PC-3 (cell line): ENCODE data around the gene CEACAM4. TPM values are rescaled to one million over a fixed set of nuclear protein-coding genes. Genes with fewer than 3 reads are reported as not detected.
A peak's percentile ranks its signal among the peaks of the same experiment; 100 is the strongest.

Source experiments
- ATAC-seq: fragments of 200-7000 bp; cut with Tn5 transposase; 2 replicates; pipeline ENCODE4 v1.9.1; 2020; ENCODE audit warnings: mild to moderate bottlenecking, moderate library complexity
- BruUV-seq: library from RNA; stranded (reverse); fragments of 400-500 nt; replicated peaks from 2 replicates; lab custom pipeline; 2021; lab: Mats Ljungman, UMichigan
- CTCF ChIA-PET: fragments of 300-600 bp; sonication (Branson Sonifier 250); formaldehyde crosslinking; loops from one replicate; lab custom pipeline; 2022; ENCODE audit warnings: antibody characterized with exemption; lab: Charles Lee
- POLR2A ChIA-PET: fragments of 300-600 bp; sonication (Branson Sonifier 250); formaldehyde crosslinking; loops from one replicate; lab custom pipeline; 2022; ENCODE audit warnings: antibody characterized with exemption; ENCODE audit not compliant: unreplicated experiment; lab: Charles Lee
- DNase-seq: peaks from one replicate; pipeline ENCODE4 v3.0.0-alpha.2; 2015
- H2AFZ ChIP-seq: fragments of 300-600 bp; sonication (generic); 2 replicates; pipeline ENCODE4 v1.6.0; 2016; ENCODE audit warnings: antibody characterized with exemption, low read length
- H3F3A ChIP-seq: fragments of 300-600 bp; sonication (generic); one replicate; pipeline ENCODE4 v1.6.0; 2017; ENCODE audit warnings: antibody characterized with exemption, low read length, control low read depth, mild to moderate bottlenecking; ENCODE audit not compliant: unreplicated experiment
- H3K27ac ChIP-seq: fragments of 300-600 bp; sonication (generic); 2 replicates; pipeline ENCODE4 v1.5.1; 2016; ENCODE audit warnings: mild to moderate bottlenecking, low read length
- H3K27me3 ChIP-seq: fragments of 300-600 bp; sonication (generic); 2 replicates; pipeline ENCODE4 v1.6.1; 2016; ENCODE audit warnings: low read length, mixed read lengths
- H3K36me3 ChIP-seq: fragments of 300-600 bp; sonication (generic); 2 replicates; pipeline ENCODE4 v1.6.1; 2016; ENCODE audit warnings: low read depth, mixed run types, low read length, mixed read lengths
- H3K4me1 ChIP-seq: fragments of 300-600 bp; sonication (generic); 2 replicates; pipeline ENCODE4 v1.5.1; 2016; ENCODE audit warnings: low read length; ENCODE audit not compliant: insufficient read depth
- H3K4me2 ChIP-seq: fragments of 300-600 bp; sonication (generic); 2 replicates; pipeline ENCODE4 v1.6.0; 2016; ENCODE audit warnings: low read length
- H3K4me3 ChIP-seq: fragments of 300-600 bp; sonication (generic); 2 replicates; pipeline ENCODE4 v1.5.1; 2016; ENCODE audit warnings: mild to moderate bottlenecking, low read length, mixed read lengths
- H3K79me2 ChIP-seq: fragments of 300-600 bp; sonication (generic); 2 replicates; pipeline ENCODE4 v1.6.1; 2017; ENCODE audit warnings: low read length, mixed read lengths
- H3K9ac ChIP-seq: fragments of 300-600 bp; sonication (generic); 2 replicates; pipeline ENCODE4 v1.6.0; 2016; ENCODE audit warnings: mild to moderate bottlenecking, low read length
- H3K9me2 ChIP-seq: fragments of 300-600 bp; sonication (generic); replicated peaks from 2 replicates; pipeline ENCODE4 v1.6.1; 2016; ENCODE audit warnings: mixed run types, low read length, mixed read lengths
- H3K9me3 ChIP-seq: fragments of 300-600 bp; sonication (generic); 2 replicates; pipeline ENCODE4 v1.6.1; 2016; ENCODE audit warnings: low read length, mixed read lengths
- H4K20me1 ChIP-seq: fragments of 300-600 bp; sonication (generic); 2 replicates; pipeline ENCODE4 v1.6.1; 2016; ENCODE audit warnings: low read length, mixed read lengths
- CTCF ChIP-seq: fragments of 300-600 bp; sonication (generic); conservative IDR thresholded peaks from 2 replicates; pipeline ENCODE4 v1.5.1; 2017; ENCODE audit warnings: antibody characterized with exemption, low read depth, mild to moderate bottlenecking, low read length
- EZH2 ChIP-seq: fragments of 300-600 bp; sonication (generic); IDR thresholded peaks from one replicate; pipeline ENCODE4 v1.6.1; 2017; ENCODE audit warnings: antibody characterized with exemption, mild to moderate bottlenecking, low read length; ENCODE audit not compliant: unreplicated experiment
- EZH2phosphoT487 ChIP-seq: fragments of 300-600 bp; sonication (generic); IDR thresholded peaks from 2 replicates; pipeline ENCODE4 v1.6.1; 2018; ENCODE audit warnings: mild to moderate bottlenecking, antibody characterized with exemption, low read length, borderline replicate concordance
- intact Hi-C: fragments of 100-400 bp; cut with micrococcal nuclease; formaldehyde crosslinking; loops from 2 replicates; pipeline ENCODE4 v1.9.0; 2023
- total RNA-seq: library from RNA; depleted of rRNA; stranded (reverse); fragments of >200 nt; gene quantifications from 2 replicates; pipeline ENCODE4 v1.2.3, GENCODE V29; 2014

The CEACAM4 gene
- total RNA-seq, 1 experiment from 2014 or later = not detected

DNA sequence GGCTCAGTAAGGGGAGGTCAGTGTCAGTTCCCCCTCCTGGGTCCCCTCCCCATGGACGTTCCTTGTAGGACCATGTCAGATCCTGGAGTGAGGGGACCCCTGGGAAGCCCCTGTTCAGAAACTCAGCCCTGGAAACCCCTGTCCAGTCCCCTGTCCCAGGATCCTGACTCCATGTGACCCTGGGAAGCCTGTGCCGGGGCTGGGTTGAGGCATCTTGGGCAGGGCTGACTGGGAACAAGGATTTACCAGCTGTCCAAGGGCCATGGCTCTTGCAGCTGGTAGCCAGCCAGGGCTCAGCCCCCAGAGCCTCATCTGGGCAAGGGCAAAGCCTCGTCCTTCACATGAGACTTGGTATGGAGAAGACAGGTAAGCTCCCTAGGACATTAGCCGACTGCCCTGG is 25.1 kb downstream of the CEACAM4 start:
- ATAC-seq (no peak), DNase-seq (no peak)
- BruUV-seq = no TSS peak
- Histone ChIP-seq H2AFZ (no peak overlapping the region), H3K79me2 (no peaks in the 10 kb centered on the region), H3K4me3 (no peak overlapping the region), H4K20me1 (no peaks in the 10 kb centered on the region), H3K9me2 (no peaks in the 10 kb centered on the region), H3K9me3 (no peaks in the 10 kb centered on the region), H3K4me2 (no peak overlapping the region), H3K36me3 (no peaks in the 10 kb centered on the region), H3K9ac (no peak overlapping the region), H3K4me1 (no peaks in the 10 kb centered on the region), H3K27me3 (peaks cover 23% of the 10 kb centered on the region), H3K27ac (no peak overlapping the region), H3F3A (no peaks in the 10 kb centered on the region)
- ChIA-PET CTCF (no interaction called here), POLR2A (no interaction called here)
- TF ChIP-seq EZH2 (no peak), CTCF (no peak), EZH2phosphoT487 (no peak)
- intact Hi-C loops = no loop called here

DNA sequence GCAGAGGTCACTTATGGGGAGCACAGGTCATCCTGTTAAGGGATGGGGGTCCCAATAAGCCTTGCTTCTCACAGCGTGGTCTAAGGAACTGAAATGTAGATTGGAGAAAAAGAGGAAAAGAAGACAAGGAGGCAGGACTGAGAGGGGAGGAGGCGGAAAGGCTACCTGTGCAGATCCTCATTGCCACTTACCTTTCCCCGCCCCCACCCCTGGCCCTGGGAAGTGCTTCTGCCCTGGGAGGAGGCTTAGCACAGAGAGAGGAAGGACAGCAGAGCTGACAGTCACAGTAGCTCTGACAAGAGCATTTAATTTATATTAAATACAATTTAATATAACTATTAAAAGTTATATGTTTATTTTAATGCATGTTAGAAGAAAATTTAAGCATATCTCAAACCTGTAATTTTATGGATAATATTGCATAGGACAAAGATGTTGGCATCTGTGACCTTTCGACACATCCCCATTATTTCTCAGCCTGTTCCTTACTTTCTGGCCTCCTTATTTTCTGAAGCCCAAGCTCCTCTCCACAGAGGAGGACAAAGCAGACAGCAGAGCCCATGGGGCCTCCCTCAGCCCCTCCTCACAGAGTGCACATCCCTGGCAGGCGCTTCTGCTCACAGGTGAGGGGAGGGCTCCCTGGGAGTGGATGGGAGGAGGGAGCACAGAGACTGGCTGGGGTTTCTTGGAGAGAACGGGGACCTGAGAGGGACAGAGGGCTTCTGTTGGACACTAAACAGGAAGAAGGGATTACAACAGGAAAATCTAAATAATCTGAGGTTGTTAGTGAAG is 27.5 kb downstream of the CEACAM4 start:
- no peak overlapping the region for H2AFZ ChIP-seq
- intact Hi-C loops = no loop called here
- no peaks in the 10 kb centered on the region for H3K9me2 ChIP-seq
- peaks cover 11% of the 10 kb centered on the region for H3K27me3 ChIP-seq
- H3K4me3 ChIP-seq = no peak overlapping the region
- H3K9me3 ChIP-seq = no peaks in the 10 kb centered on the region
- no peaks in the 10 kb centered on the region for H3K79me2 ChIP-seq
- ATAC-seq (no peak), DNase-seq (no peak)
- no peak overlapping the region for H3K9ac ChIP-seq
- no peak overlapping the region for H3K4me2 ChIP-seq
- CTCF ChIA-PET = no interaction called here
- TF ChIP-seq EZH2phosphoT487 (no peak), CTCF (no peak), EZH2 (no peak)
- H3F3A ChIP-seq = no peaks in the 10 kb centered on the region
- POLR2A ChIA-PET = no interaction called here
- no peaks in the 10 kb centered on the region for H3K36me3 ChIP-seq
- H3K4me1 ChIP-seq = no peaks in the 10 kb centered on the region
- no peak overlapping the region for H3K27ac ChIP-seq
- no peaks in the 10 kb centered on the region for H4K20me1 ChIP-seq
- no TSS peak for BruUV-seq

- no peak overlapping the region for H3K9ac ChIP-seq
- no peak overlapping the region for H2AFZ ChIP-seq
- no peak overlapping the region for H3K4me2 ChIP-seq
- H3K4me3 ChIP-seq = no peak overlapping the region
- no peaks in the 10 kb centered on the region for H4K20me1 ChIP-seq
- peak; percentile 75 for DNase-seq
- no peaks in the 10 kb centered on the region for H3K4me1 ChIP-seq
- TF ChIP-seq CTCF (peak; percentile 84), EZH2 (no peak)
- intact Hi-C loops = no loop called here
- H3K9me2 ChIP-seq = no peaks in the 10 kb centered on the region
- no peaks in the 10 kb centered on the region for H3K36me3 ChIP-seq
- H3F3A ChIP-seq = no peaks in the 10 kb centered on the region
- H3K27me3 ChIP-seq = peaks cover 2% of the 10 kb centered on the region; the same call in 1 of the 2 replicates
- peak; percentile 69; the same call in 1 of the 2 replicates for ATAC-seq
- CTCF ChIA-PET = no interaction called here
- H3K9me3 ChIP-seq = no peaks in the 10 kb centered on the region
- no TSS peak for BruUV-seq
- no peaks in the 10 kb centered on the region for H3K79me2 ChIP-seq
- no peak overlapping the region for H3K27ac ChIP-seq
- POLR2A ChIA-PET = no interaction called here
These were observed 29.3 kb downstream of the CEACAM4 start for GRCh38 chr19:41597600-41598041.
